HG02852 (cell line): ENCODE data around the gene ITGB4.
"Not testable (repeated sequence)": the region's sequence is repeated elsewhere in the genome, so short reads cannot be mapped to it uniquely, and the experiment has no call there.

Source experiments
- ATAC-seq: cut with Tn5 transposase; IDR thresholded peaks from one replicate; pipeline ENCODE4 v1.9.1; 2021; ENCODE audit warnings: mild to moderate bottlenecking, moderate library complexity; ENCODE audit not compliant: unreplicated experiment

Gene ITGB4

GRCh38 chr17:75769536-75769935 is 48.3 kb downstream of the ITGB4 start:
- no peak for ATAC-seq

- no peak for ATAC-seq
Observed at GRCh38 chr17:75771334-75772281, 50.3 kb downstream of the ITGB4 start.

DNA sequence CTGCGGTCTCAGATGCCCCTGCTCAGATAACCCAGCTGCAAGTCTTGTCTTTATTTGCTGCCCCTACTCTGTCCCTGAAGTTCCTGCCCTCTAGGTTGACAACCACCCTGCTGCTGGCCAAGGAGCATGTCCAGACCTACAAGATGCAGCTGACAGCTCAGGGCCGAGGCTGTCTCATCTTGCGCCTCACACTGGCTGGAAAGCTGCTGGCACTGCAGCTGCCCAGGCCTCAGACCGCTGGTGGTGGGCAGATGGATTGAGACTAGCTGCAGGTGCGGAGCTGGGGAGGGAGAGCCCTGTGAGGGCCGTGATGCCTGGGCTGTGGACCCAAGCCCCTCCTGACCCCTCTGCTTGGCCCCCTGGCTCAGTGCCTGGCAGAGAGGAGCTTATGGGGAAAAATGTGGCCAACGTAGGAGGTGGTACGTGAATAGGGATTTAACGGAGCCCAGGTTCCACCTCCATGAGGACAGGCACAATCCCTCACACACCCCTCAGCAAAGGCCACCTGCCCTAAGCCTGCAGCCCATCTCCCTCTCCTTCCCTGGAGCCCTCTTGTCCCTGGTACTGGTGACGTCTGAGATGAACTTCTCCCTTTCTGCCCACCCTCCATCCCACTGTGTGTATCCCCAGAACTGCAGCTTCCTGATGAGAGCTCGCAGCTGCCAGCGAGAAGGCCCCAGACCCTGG is 52.0 kb downstream of the ITGB4 start:
- no peak for ATAC-seq

- no peak for ATAC-seq
Observed at GRCh38 chr17:75773808-75774470, 52.7 kb downstream of the ITGB4 start.

DNA sequence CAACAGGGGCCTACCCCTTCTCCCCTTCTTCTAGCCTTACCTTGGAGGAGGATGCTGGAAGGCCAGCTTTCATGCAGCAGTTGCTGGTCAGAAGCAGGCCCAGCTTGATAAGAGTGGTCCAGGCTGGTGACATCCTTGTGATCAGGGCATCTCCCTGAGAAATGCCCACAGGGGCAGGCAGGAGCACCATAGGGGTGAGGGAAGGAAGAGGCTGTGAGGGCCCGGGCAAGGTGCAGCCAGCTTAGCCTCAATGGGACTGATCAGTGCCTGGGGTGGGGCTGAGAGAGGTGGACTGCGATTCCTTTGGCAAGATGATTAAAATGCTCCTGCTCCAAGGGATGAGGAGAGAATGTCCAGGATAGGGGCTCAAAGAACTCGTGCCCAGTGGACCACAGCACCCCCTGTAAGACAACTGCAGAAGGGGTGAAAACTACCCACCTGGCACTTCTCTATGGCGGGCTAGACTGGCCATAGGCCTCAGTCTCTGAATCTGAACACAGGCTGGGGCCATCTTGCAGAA is 53.3 kb downstream of the ITGB4 start:
- no peak for ATAC-seq

DNA sequence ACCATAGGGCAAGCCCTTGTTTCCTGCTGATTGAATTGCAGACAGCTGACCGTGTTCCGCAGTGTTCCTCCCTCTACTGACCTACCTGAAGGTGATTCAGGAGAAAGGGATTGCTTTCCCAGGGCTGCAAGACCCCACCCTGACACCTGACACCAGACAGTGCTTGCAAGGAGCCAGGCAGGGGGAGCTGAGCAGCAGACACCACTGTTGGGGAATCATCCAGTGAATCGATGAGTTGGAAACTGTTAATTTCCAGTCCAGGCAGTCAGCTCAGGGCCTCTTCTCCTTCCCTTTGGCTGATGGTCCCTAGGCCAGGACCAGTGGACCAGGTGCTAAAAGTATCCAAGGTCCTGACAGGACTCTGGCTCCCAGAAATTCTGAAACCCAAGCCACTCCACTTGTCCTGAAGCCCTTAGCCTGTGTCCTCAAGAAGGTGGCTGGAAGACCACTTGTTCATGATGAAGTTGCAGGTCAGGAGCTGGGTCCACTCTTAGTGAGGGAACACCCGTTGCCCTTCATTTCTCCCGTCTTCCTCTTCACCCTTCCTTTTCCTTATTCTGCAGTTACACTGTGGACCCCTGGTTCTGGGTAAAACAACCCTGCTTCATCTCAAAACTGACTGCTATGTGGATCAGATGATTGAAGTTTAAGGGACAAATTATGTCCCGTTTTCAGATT is 53.9 kb downstream of the ITGB4 start:
- no peak for ATAC-seq

GRCh38 chr17:75776386-75777295 is 55.4 kb downstream of the ITGB4 start:
- no peak for ATAC-seq

DNA sequence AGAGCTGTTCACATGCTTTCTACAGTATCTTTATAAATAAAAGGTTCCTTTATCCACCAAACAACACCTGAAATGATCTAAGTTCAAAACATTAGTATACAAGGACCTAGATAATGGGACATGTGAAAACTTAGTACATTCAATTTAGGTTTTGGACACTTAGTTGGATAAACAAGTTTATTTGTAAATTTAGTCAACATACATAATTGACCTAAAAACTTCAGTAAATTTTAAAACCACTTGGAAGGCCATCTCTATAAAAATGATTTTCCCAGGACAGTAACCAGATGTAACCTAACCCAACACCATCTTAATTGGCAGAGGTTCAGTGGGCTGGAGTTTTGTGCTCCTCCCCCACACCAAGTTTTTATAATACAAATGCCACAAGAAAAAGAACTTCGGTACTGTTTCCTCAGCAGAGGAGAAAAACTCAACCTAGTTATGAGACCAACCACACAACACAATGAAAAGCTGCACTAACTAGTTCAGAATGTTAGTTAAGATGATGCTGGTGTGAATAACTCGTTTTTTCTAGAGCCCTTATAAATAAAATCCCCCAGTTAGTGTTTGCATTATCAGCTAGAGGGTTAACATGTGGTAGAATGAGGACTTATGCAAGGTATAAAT is 56.1 kb downstream of the ITGB4 start:
- ATAC-seq: no peak

- ATAC-seq: not testable (repeated sequence)
Observed at GRCh38 chr17:75778066-75778860, 57.0 kb downstream of the ITGB4 start.

GRCh38 chr17:75778861-75779249 is 57.6 kb downstream of the ITGB4 start:
- ATAC-seq: no peak

GRCh38 chr17:75779250-75779986 is 58.2 kb downstream of the ITGB4 start:
- peak; percentile 72 for ATAC-seq

DNA sequence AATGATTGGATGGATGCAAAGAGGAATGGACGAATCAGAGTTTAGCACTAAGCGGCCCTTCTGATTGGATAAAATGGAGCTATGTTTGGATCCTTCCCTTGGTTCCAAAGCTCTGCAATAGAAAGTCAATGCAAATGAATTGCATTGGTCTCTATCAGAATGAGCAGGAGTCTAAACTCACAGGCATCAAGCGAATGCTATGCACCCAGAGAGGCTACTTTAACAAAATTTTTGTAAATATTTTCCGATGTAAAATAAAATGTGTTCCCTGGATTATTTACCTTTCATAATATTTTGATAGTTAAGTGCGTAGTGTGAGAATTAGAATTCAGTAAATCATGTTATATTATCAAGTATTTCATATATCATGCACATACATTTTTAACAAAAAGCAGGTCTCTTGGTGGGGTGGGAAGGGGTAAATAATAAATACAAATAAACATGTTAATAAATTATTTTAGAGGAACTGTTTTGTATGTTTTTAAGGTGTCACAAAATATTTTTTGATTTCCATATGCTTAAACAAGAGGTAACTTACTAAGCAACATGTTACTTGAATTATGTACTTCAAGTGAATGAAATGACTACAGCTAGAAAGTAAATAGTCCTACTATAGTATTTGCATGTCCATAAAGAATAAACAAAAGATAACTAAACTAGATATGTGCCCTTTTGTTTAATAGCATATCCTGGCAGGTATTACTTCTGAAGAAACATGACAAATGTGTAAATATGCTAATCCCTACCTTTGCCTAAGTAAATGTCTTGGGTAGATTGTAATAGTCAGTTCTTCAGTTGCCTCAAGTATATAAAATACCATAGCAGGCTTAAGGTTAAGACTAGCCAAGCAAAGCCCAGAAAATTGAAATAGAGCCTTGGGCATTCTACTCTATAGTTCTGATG is 59.0 kb downstream of the ITGB4 start:
- ATAC-seq: no peak

DNA sequence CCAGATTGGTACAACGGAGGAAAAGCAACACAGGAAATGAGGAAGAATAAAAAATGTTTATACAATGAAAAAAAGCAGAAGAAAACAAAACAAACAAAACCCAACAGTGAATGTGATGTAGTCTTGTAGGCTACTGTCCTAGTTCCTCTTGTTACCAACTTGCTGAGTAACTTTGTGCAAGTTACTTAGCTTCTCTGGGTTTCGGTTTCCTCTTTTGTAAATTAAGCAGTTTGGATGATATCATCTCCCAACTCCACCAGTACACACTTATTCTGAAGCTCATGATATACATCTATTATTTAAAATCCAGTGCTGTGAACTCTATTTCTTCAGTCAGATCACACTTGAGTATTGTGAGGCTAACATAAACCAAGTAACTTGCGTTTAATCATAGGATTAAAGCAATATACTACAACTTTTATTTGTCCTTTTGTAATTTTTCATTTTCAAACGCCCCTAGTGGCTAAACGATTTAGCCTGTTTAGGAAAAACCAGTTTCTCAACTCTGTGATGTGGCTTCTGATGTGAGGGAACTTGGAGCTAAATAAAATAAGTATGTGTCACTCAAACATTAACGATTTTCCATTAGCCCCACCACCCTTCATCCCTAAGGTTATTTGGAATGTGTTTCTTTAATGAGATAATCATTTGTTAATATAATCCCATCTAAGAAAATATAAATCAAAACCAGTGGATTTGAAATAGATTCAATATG is 62.0 kb downstream of the ITGB4 start:
- no peak for ATAC-seq

- peak; percentile 0 for ATAC-seq
Observed at GRCh38 chr17:75783803-75784472, 62.7 kb downstream of the ITGB4 start.

GRCh38 chr17:75784473-75785015 is 63.3 kb downstream of the ITGB4 start, which contains the start of gene UNK:
Gene UNK, plus strand, starts transcription at chr17:75784806. Its CDS starts 75 bp downstream, at chr17:75784881.
- ATAC-seq: peak; percentile 51
